Measurements from ENCODE around the gene OXER1. TPM values are rescaled to one million over a fixed set of nuclear protein-coding genes. Genes with fewer than 3 reads are reported as not detected.
A peak's percentile ranks its signal among the peaks of the same experiment; 100 is the strongest.

The OXER1 gene
- total and polyA plus RNA-seq, 7 donors, result 0.33 to 3.0 (median 1.3) TPM; not detected in 1

GRCh38 chr2:42800461-42800962 is 36.6 kb upstream of the OXER1 start:
- intact Hi-C loops (cut with DNase I), result no loop called here
- H3K9me3 ChIP-seq, result no peaks in the 10 kb centered on the region
- H3K4me1 ChIP-seq, result peaks cover 0 to 14% (median 13%) of the 10 kb centered on the region in 4 donors
- no peaks in the 10 kb centered on the region for H3K36me3 ChIP-seq
- H3K27me3 ChIP-seq, result no peaks in the 10 kb centered on the region
- WGBS, 2 donors, result 79 to 88% methylated on average over 4 of the region's 4 CpGs
- no peak overlapping the region for H3K4me3 ChIP-seq
- no peak for DNase-seq
- H3K27ac ChIP-seq, result peak overlapping the region in 2 of 4 donors; percentile 37 to 64
- TF ChIP-seq CTCF (IDR thresholded peaks at IDR 0.05) (no peak), EP300 (IDR thresholded peaks at IDR 0.05) (no peak), POLR2AphosphoS5 (IDR thresholded peaks at IDR 0.05) (no peak), POLR2A (IDR thresholded peaks at IDR 0.05) (no peak)

GRCh38 chr2:42799881-42800280 is 35.9 kb upstream of the OXER1 start:
- no peaks in the 10 kb centered on the region for H3K9me3 ChIP-seq
- H3K36me3 ChIP-seq, result no peaks in the 10 kb centered on the region
- H3K27me3 ChIP-seq, result no peaks in the 10 kb centered on the region
- DNase-seq, result no peak
- TF ChIP-seq POLR2AphosphoS5 (IDR thresholded peaks at IDR 0.05), result no peak
- no peak for TF ChIP-seq POLR2A (IDR thresholded peaks at IDR 0.05)
- no peak for TF ChIP-seq EP300 (IDR thresholded peaks at IDR 0.05)
- no peak for TF ChIP-seq CTCF (IDR thresholded peaks at IDR 0.05)
- intact Hi-C loops (cut with DNase I), result loop anchor here (10.0 kb wide), 2 partner anchors 235 to 305 kb away; partner anchors contain the start of genes KCNG3 and MTA3
- 67 to 88% methylated on average over 4 of the region's 4 CpGs for whole genome bisulfite sequencing, 2 donors
- H3K4me3 ChIP-seq, result no peak overlapping the region
- no peak overlapping the region for H3K27ac ChIP-seq
- peaks cover 0 to 14% (median 13%) of the 10 kb centered on the region in 4 donors for H3K4me1 ChIP-seq

GRCh38 chr2:42797281-42797680 is 33.3 kb upstream of the OXER1 start:
- TF ChIP-seq POLR2A (IDR thresholded peaks at IDR 0.05) (no peak), POLR2AphosphoS5 (IDR thresholded peaks at IDR 0.05) (no peak), EP300 (IDR thresholded peaks at IDR 0.05) (no peak), CTCF (IDR thresholded peaks at IDR 0.05) (no peak)
- 78 to 80% methylated on average over 6 of the region's 6 CpGs for WGBS, 2 donors

GRCh38 chr2:42796427-42797248 is 32.7 kb upstream of the OXER1 start:
- H3K27me3 ChIP-seq, result no peaks in the 10 kb centered on the region
- no peaks in the 10 kb centered on the region for H3K36me3 ChIP-seq
- H3K4me1 ChIP-seq, result peaks cover 0 to 31% (median 20%) of the 10 kb centered on the region in 4 donors
- intact Hi-C loops (cut with DNase I), result loop anchor here (10.0 kb wide), 2 partner anchors 232 to 302 kb away; partner anchors contain the start of genes KCNG3 and MTA3
- no peaks in the 10 kb centered on the region for H3K9me3 ChIP-seq
- no peak for DNase-seq
- WGBS, 2 donors, result 75 to 86% methylated on average over 7 of the region's 7 CpGs
- peak overlapping the region in 3 of 4 donors; percentile 13 to 82 (median 45) for H3K27ac ChIP-seq
- TF ChIP-seq POLR2AphosphoS5 (IDR thresholded peaks at IDR 0.05) (no peak), CTCF (IDR thresholded peaks at IDR 0.05) (no peak), EP300 (IDR thresholded peaks at IDR 0.05) (no peak), POLR2A (IDR thresholded peaks at IDR 0.05) (no peak)
- no peak overlapping the region for H3K4me3 ChIP-seq

More at GRCh38 chr2:42797281-42797680, 33.3 kb upstream of the OXER1 start:
- Histone ChIP-seq H3K9me3 (no peaks in the 10 kb centered on the region), H3K27ac (no peak overlapping the region), H3K36me3 (no peaks in the 10 kb centered on the region), H3K4me1 (peaks cover 0 to 29% (median 19%) of the 10 kb centered on the region in 4 donors), H3K4me3 (no peak overlapping the region), H3K27me3 (no peaks in the 10 kb centered on the region)
- intact Hi-C loops (cut with DNase I), result loop anchor here (10.0 kb wide), 2 partner anchors 232 to 302 kb away; partner anchors contain the start of genes KCNG3 and MTA3
- DNase-seq, result no peak
